ENCODE data around the gene BZW2.

Gene BZW2

GRCh38 chr7:16606704-16607103, 39.3 kb upstream of the BZW2 start:
- Histone ChIP-seq H2BK5ac (ENCODE audit: low read length) (no peak overlapping the region), H3K27me3 (ENCODE audit: insufficient read depth, low read length, poor library complexity) (no peaks in the 10 kb centered on the region), H3K79me1 (ENCODE audit: low read length) (no peaks in the 10 kb centered on the region), H3K9ac (ENCODE audit: low read length) (no peak overlapping the region), H3K27ac (ENCODE audit: low read depth, low read length) (no peak overlapping the region), H3K4me1 (ENCODE audit: control insufficient read depth, low read depth, low read length) (no peaks in the 10 kb centered on the region), H3K4me3 (ENCODE audit: low read length) (no peak overlapping the region), H4K8ac (ENCODE audit: low read depth, low read length) (no peak overlapping the region), H2BK120ac (ENCODE audit: low read depth, low read length) (no peak overlapping the region), H2AK5ac (ENCODE audit: low read length) (no peak overlapping the region), H4K5ac (ENCODE audit: low read length) (no peak overlapping the region), H3K4me2 (ENCODE audit: low read length) (no peak overlapping the region), H3K79me2 (ENCODE audit: control insufficient read depth, insufficient read depth, low read length) (no peaks in the 10 kb centered on the region), H3K23ac (ENCODE audit: low read length) (no peak overlapping the region), H3K18ac (ENCODE audit: low read length) (no peak overlapping the region), H3K4ac (ENCODE audit: low read depth, low read length) (no peak overlapping the region), H3K56ac (ENCODE audit: low read length) (no peak overlapping the region), H2BK15ac (replicated peaks; ENCODE audit: low read depth) (no peak overlapping the region), H3K36me3 (ENCODE audit: control insufficient read depth, insufficient read depth, low read length) (peaks cover 3% of the 10 kb centered on the region)
- DNase-seq = no peak
- no CpG with 5 or more reads among the region's 3 CpGs for WGBS (ENCODE audit: extremely low coverage, insufficient coverage, low lambda C conversion rate)

DNA sequence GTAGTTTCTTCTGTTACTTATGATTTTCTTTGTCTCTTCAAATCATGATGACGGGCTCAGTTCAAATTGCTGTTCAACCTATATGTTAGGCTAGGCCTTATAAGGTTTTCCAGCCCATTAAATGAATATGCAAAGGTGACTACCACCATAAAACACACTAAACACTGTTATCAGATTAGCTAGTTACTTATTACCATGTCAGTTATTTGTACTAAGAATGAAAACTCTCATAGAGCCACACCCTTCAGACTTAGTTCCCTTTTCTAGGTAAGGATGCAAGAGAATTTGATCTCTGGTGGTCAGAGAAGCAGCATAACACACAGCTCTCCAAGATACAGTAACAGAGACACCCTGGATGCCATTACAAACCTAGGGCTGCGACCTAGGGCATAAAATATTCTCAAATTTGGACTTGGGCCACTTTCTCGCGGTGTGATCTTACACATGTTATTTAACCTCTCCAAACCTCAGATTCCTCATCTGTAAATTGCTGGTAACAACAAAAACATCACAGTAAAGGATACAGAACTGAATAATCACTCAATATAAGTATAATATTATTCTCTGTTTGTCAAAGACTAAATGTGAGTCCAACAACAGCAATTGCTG, 36.0 kb upstream of the BZW2 start:
- no peaks in the 10 kb centered on the region for H3K4me1 ChIP-seq (ENCODE audit: control insufficient read depth, low read depth, low read length)
- H4K8ac ChIP-seq (ENCODE audit: low read depth, low read length) = no peak overlapping the region
- no peak overlapping the region for H2BK120ac ChIP-seq (ENCODE audit: low read depth, low read length)
- no peak overlapping the region for H2BK15ac ChIP-seq (replicated peaks; ENCODE audit: low read depth)
- H3K56ac ChIP-seq (ENCODE audit: low read length) = no peak overlapping the region
- H3K27me3 ChIP-seq (ENCODE audit: insufficient read depth, low read length, poor library complexity) = no peaks in the 10 kb centered on the region
- no peak overlapping the region for H3K4me3 ChIP-seq (ENCODE audit: low read length)
- no peak overlapping the region for H3K18ac ChIP-seq (ENCODE audit: low read length)
- H3K4ac ChIP-seq (ENCODE audit: low read depth, low read length) = no peak overlapping the region
- DNase-seq = no peak
- no peak overlapping the region for H3K27ac ChIP-seq (ENCODE audit: low read depth, low read length)
- H3K79me1 ChIP-seq (ENCODE audit: low read length) = no peaks in the 10 kb centered on the region
- no peak overlapping the region for H4K5ac ChIP-seq (ENCODE audit: low read length)
- no peaks in the 10 kb centered on the region for H3K36me3 ChIP-seq (ENCODE audit: control insufficient read depth, insufficient read depth, low read length)
- no peak overlapping the region for H3K9ac ChIP-seq (ENCODE audit: low read length)
- WGBS (ENCODE audit: extremely low coverage, insufficient coverage, low lambda C conversion rate) = no CpG with 5 or more reads among the region's 4 CpGs
- H3K23ac ChIP-seq (ENCODE audit: low read length) = no peak overlapping the region
- no peak overlapping the region for H3K4me2 ChIP-seq (ENCODE audit: low read length)
- H3K79me2 ChIP-seq (ENCODE audit: control insufficient read depth, insufficient read depth, low read length) = no peaks in the 10 kb centered on the region
- no peak overlapping the region for H2AK5ac ChIP-seq (ENCODE audit: low read length)
- no peak overlapping the region for H2BK5ac ChIP-seq (ENCODE audit: low read length)

DNA sequence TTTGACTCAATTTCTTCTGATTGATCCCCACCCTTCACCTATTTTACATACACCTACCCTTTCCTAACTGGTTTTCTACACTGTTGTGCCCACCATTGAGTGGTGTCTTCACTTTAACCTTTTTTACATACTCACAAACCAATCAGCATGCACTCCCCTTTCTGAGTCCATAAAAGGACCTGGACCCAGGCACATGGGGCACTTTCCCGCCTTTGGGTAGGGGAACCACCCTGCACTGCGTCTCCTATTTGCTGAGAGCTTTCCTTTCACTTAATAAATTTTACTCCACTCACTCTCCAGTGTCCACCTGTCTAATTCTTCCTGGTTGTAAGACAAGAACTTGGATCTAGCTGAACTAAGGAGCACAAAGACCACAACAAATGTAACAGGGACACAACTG, 34.3 kb upstream of the BZW2 start:
- H3K23ac ChIP-seq (ENCODE audit: low read length) = no peak overlapping the region
- H3K56ac ChIP-seq (ENCODE audit: low read length) = no peak overlapping the region
- H3K4me2 ChIP-seq (ENCODE audit: low read length) = no peak overlapping the region
- H3K79me1 ChIP-seq (ENCODE audit: low read length) = no peaks in the 10 kb centered on the region
- no peaks in the 10 kb centered on the region for H3K27me3 ChIP-seq (ENCODE audit: insufficient read depth, low read length, poor library complexity)
- H3K27ac ChIP-seq (ENCODE audit: low read depth, low read length) = no peak overlapping the region
- no peak overlapping the region for H2BK15ac ChIP-seq (replicated peaks; ENCODE audit: low read depth)
- no peak overlapping the region for H4K8ac ChIP-seq (ENCODE audit: low read depth, low read length)
- DNase-seq = no peak
- H2BK5ac ChIP-seq (ENCODE audit: low read length) = no peak overlapping the region
- peaks cover 1% of the 10 kb centered on the region for H3K4me1 ChIP-seq (ENCODE audit: control insufficient read depth, low read depth, low read length)
- no peak overlapping the region for H4K5ac ChIP-seq (ENCODE audit: low read length)
- no peaks in the 10 kb centered on the region for H3K36me3 ChIP-seq (ENCODE audit: control insufficient read depth, insufficient read depth, low read length)
- H3K18ac ChIP-seq (ENCODE audit: low read length) = no peak overlapping the region
- H3K79me2 ChIP-seq (ENCODE audit: control insufficient read depth, insufficient read depth, low read length) = no peaks in the 10 kb centered on the region
- no peak overlapping the region for H3K9ac ChIP-seq (ENCODE audit: low read length)
- H2BK120ac ChIP-seq (ENCODE audit: low read depth, low read length) = no peak overlapping the region
- no peak overlapping the region for H3K4me3 ChIP-seq (ENCODE audit: low read length)
- H2AK5ac ChIP-seq (ENCODE audit: low read length) = no peak overlapping the region
- no peak overlapping the region for H3K4ac ChIP-seq (ENCODE audit: low read depth, low read length)
- no CpG with 5 or more reads among the region's 2 CpGs for WGBS (ENCODE audit: extremely low coverage, insufficient coverage, low lambda C conversion rate)

GRCh38 chr7:16615228-16615627, 30.8 kb upstream of the BZW2 start:
- H3K4ac ChIP-seq (ENCODE audit: low read depth, low read length) = peak overlapping the region; percentile 7
- no peak overlapping the region for H4K8ac ChIP-seq (ENCODE audit: low read depth, low read length)
- no peak overlapping the region for H3K27ac ChIP-seq (ENCODE audit: low read depth, low read length)
- H3K18ac ChIP-seq (ENCODE audit: low read length) = no peak overlapping the region
- no peak overlapping the region for H3K9ac ChIP-seq (ENCODE audit: low read length)
- DNase-seq = peak; percentile 80
- H2BK15ac ChIP-seq (replicated peaks; ENCODE audit: low read depth) = no peak overlapping the region
- H3K23ac ChIP-seq (ENCODE audit: low read length) = no peak overlapping the region
- H2BK5ac ChIP-seq (ENCODE audit: low read length) = no peak overlapping the region
- WGBS (ENCODE audit: extremely low coverage, insufficient coverage, low lambda C conversion rate) = no CpG with 5 or more reads among the region's 5 CpGs
- H2BK120ac ChIP-seq (ENCODE audit: low read depth, low read length) = no peak overlapping the region
- H2AK5ac ChIP-seq (ENCODE audit: low read length) = no peak overlapping the region
- H3K56ac ChIP-seq (ENCODE audit: low read length) = no peak overlapping the region
- H4K5ac ChIP-seq (ENCODE audit: low read length) = no peak overlapping the region
- no peaks in the 10 kb centered on the region for H3K79me1 ChIP-seq (ENCODE audit: low read length)
- H3K36me3 ChIP-seq (ENCODE audit: control insufficient read depth, insufficient read depth, low read length) = no peaks in the 10 kb centered on the region
- no peak overlapping the region for H3K4me3 ChIP-seq (ENCODE audit: low read length)
- peaks cover 1% of the 10 kb centered on the region for H3K4me1 ChIP-seq (ENCODE audit: control insufficient read depth, low read depth, low read length)
- no peak overlapping the region for H3K4me2 ChIP-seq (ENCODE audit: low read length)
- no peaks in the 10 kb centered on the region for H3K27me3 ChIP-seq (ENCODE audit: insufficient read depth, low read length, poor library complexity)
- H3K79me2 ChIP-seq (ENCODE audit: control insufficient read depth, insufficient read depth, low read length) = no peaks in the 10 kb centered on the region

- Histone ChIP-seq H3K56ac (ENCODE audit: low read length) (no peak overlapping the region), H3K36me3 (ENCODE audit: control insufficient read depth, insufficient read depth, low read length) (no peaks in the 10 kb centered on the region), H4K8ac (ENCODE audit: low read depth, low read length) (no peak overlapping the region), H3K4me3 (ENCODE audit: low read length) (no peak overlapping the region), H3K79me2 (ENCODE audit: control insufficient read depth, insufficient read depth, low read length) (no peaks in the 10 kb centered on the region), H2AK5ac (ENCODE audit: low read length) (no peak overlapping the region), H3K79me1 (ENCODE audit: low read length) (no peaks in the 10 kb centered on the region), H3K18ac (ENCODE audit: low read length) (no peak overlapping the region), H3K4me2 (ENCODE audit: low read length) (no peak overlapping the region), H2BK5ac (ENCODE audit: low read length) (no peak overlapping the region), H3K27ac (ENCODE audit: low read depth, low read length) (no peak overlapping the region), H2BK15ac (replicated peaks; ENCODE audit: low read depth) (no peak overlapping the region), H3K9ac (ENCODE audit: low read length) (no peak overlapping the region), H3K23ac (ENCODE audit: low read length) (no peak overlapping the region), H2BK120ac (ENCODE audit: low read depth, low read length) (no peak overlapping the region), H3K4me1 (ENCODE audit: control insufficient read depth, low read depth, low read length) (peaks cover 1% of the 10 kb centered on the region), H3K27me3 (ENCODE audit: insufficient read depth, low read length, poor library complexity) (no peaks in the 10 kb centered on the region), H4K5ac (ENCODE audit: low read length) (no peak overlapping the region), H3K4ac (ENCODE audit: low read depth, low read length) (no peak overlapping the region)
- no CpG with 5 or more reads among the region's 4 CpGs for WGBS (ENCODE audit: extremely low coverage, insufficient coverage, low lambda C conversion rate)
- no peak for DNase-seq
Measured at GRCh38 chr7:16616122-16616521, 29.9 kb upstream of the BZW2 start.

DNA sequence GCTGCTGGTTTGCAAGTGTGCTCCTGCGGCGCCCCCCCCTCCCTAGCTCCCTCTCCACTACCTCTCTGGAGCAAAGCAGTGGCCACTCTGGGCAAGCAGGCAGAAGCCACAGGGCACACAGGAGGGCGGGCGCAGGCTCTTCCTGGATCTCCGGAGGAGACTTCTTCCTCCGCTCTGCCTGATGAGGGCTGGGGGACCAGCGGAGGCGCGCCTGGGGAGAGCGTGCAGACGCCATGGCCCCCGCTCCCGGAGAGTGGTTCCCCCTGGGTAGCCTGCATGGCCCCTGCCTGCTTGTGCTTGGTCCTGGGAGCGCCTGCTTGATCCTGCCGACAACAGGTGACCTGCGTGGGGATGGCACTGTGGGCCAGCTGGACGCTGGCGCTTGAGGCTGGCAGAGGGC, 29.4 kb upstream of the BZW2 start:
- Histone ChIP-seq H3K4me3 (ENCODE audit: low read length) (no peak overlapping the region), H4K8ac (ENCODE audit: low read depth, low read length) (no peak overlapping the region), H3K27me3 (ENCODE audit: insufficient read depth, low read length, poor library complexity) (no peaks in the 10 kb centered on the region), H2BK15ac (replicated peaks; ENCODE audit: low read depth) (no peak overlapping the region), H2BK120ac (ENCODE audit: low read depth, low read length) (no peak overlapping the region), H3K18ac (ENCODE audit: low read length) (no peak overlapping the region), H3K23ac (ENCODE audit: low read length) (no peak overlapping the region), H3K9ac (ENCODE audit: low read length) (no peak overlapping the region), H3K27ac (ENCODE audit: low read depth, low read length) (no peak overlapping the region), H4K5ac (ENCODE audit: low read length) (no peak overlapping the region), H3K4ac (ENCODE audit: low read depth, low read length) (no peak overlapping the region), H3K36me3 (ENCODE audit: control insufficient read depth, insufficient read depth, low read length) (no peaks in the 10 kb centered on the region), H3K56ac (ENCODE audit: low read length) (no peak overlapping the region), H2BK5ac (ENCODE audit: low read length) (no peak overlapping the region), H3K4me2 (ENCODE audit: low read length) (no peak overlapping the region), H3K4me1 (ENCODE audit: control insufficient read depth, low read depth, low read length) (peaks cover 1% of the 10 kb centered on the region), H3K79me1 (ENCODE audit: low read length) (no peaks in the 10 kb centered on the region), H3K79me2 (ENCODE audit: control insufficient read depth, insufficient read depth, low read length) (no peaks in the 10 kb centered on the region), H2AK5ac (ENCODE audit: low read length) (no peak overlapping the region)
- WGBS (ENCODE audit: extremely low coverage, insufficient coverage, low lambda C conversion rate) = no CpG with 5 or more reads among the region's 18 CpGs
- peak; percentile 24 for DNase-seq
